ENCODE results near the gene HS3ST2.
"Not testable (repeated sequence)": the region's sequence is repeated elsewhere in the genome, so short reads cannot be mapped to it uniquely, and the experiment has no call there.

Gene HS3ST2

DNA sequence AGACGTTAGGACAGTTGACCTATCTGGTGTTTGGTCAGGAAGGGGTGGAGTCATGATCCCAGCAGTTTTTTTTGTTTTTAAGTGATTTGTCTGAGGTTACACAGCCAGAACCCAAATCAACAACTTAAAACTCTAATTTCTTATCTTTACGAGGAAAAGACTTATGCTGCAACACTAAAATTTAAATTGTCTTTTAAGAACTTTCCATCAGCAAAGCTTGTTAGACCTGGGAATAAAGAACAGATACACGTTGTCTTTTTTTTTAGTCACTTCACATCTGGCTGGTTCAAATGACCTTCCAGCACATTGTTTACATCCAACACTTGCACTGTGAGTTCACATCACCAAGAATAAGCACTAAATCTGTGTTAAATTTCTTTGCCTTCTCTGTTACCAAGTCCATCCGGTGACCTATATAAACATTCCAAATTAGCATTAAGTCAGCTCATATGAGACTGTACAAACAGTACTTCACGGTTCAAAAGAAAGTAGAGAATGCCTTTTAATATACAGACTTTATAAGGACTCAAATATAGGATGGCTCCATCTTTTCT lies 115.0 kb downstream of the HS3ST2 start:
- Histone ChIP-seq H3K4me3 (ENCODE audit: low read depth, low read length) (no peak overlapping the region), H3K4me1 (ENCODE audit: control insufficient read depth, insufficient read depth, low read length, unreplicated experiment) (no peaks in the 10 kb centered on the region), H3K79me2 (ENCODE audit: control insufficient read depth, insufficient read depth, low read length, unreplicated experiment) (no peaks in the 10 kb centered on the region), H2AFZ (ENCODE audit: low read length, unreplicated experiment) (no peak overlapping the region), H3K27me3 (ENCODE audit: insufficient read depth, low read length) (peaks cover 62% of the 10 kb centered on the region), H3K36me3 (ENCODE audit: insufficient read depth, low read length) (no peaks in the 10 kb centered on the region), H3K27ac (ENCODE audit: low read depth, low read length) (no peak overlapping the region)

GRCh38 chr16:22929461-22929860 lies 115.5 kb downstream of the HS3ST2 start:
- H3K4me3 ChIP-seq (ENCODE audit: low read depth, low read length), result no peak overlapping the region
- H3K27me3 ChIP-seq (ENCODE audit: insufficient read depth, low read length), result peaks cover 66% of the 10 kb centered on the region
- no peaks in the 10 kb centered on the region for H3K36me3 ChIP-seq (ENCODE audit: insufficient read depth, low read length)
- H2AFZ ChIP-seq (ENCODE audit: low read length, unreplicated experiment), result no peak overlapping the region
- H3K4me1 ChIP-seq (ENCODE audit: control insufficient read depth, insufficient read depth, low read length, unreplicated experiment), result no peaks in the 10 kb centered on the region
- H3K27ac ChIP-seq (ENCODE audit: low read depth, low read length), result no peak overlapping the region
- no peaks in the 10 kb centered on the region for H3K79me2 ChIP-seq (ENCODE audit: control insufficient read depth, insufficient read depth, low read length, unreplicated experiment)

- no peak overlapping the region for H3K4me3 ChIP-seq (ENCODE audit: low read depth, low read length)
- H3K36me3 ChIP-seq (ENCODE audit: insufficient read depth, low read length), result no peaks in the 10 kb centered on the region
- H2AFZ ChIP-seq (ENCODE audit: low read length, unreplicated experiment), result no peak overlapping the region
- no peaks in the 10 kb centered on the region for H3K4me1 ChIP-seq (ENCODE audit: control insufficient read depth, insufficient read depth, low read length, unreplicated experiment)
- no peak overlapping the region for H3K27ac ChIP-seq (ENCODE audit: low read depth, low read length)
- no peaks in the 10 kb centered on the region for H3K79me2 ChIP-seq (ENCODE audit: control insufficient read depth, insufficient read depth, low read length, unreplicated experiment)
- peaks cover 64% of the 10 kb centered on the region for H3K27me3 ChIP-seq (ENCODE audit: insufficient read depth, low read length)
These were observed 118.2 kb downstream of the HS3ST2 start for GRCh38 chr16:22932032-22932771.

DNA sequence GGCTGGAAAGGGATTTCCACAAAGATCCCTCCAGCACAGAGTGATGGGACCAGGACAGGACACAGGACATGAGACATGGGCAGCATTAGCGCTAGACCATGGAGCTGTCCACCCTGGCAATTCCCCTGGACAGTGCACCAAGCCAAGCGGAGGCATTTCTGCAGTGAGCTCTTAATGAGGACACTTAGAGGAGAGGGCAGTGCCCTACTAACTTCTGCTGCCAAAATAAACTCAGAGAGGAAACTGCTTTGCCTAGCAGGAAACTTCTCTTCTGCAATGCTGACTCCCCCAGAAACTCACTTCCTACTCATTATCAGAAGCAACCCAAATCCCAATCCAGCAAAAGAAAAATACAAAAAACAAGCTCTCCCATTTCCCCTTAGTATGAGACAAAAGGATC lies 119.2 kb downstream of the HS3ST2 start:
- Histone ChIP-seq H2AFZ (ENCODE audit: low read length, unreplicated experiment) (no peak overlapping the region), H3K27ac (ENCODE audit: low read depth, low read length) (no peak overlapping the region), H3K4me1 (ENCODE audit: control insufficient read depth, insufficient read depth, low read length, unreplicated experiment) (no peaks in the 10 kb centered on the region), H3K4me3 (ENCODE audit: low read depth, low read length) (no peak overlapping the region), H3K27me3 (ENCODE audit: insufficient read depth, low read length) (peaks cover 55% of the 10 kb centered on the region), H3K79me2 (ENCODE audit: control insufficient read depth, insufficient read depth, low read length, unreplicated experiment) (no peaks in the 10 kb centered on the region), H3K36me3 (ENCODE audit: insufficient read depth, low read length) (no peaks in the 10 kb centered on the region)

DNA sequence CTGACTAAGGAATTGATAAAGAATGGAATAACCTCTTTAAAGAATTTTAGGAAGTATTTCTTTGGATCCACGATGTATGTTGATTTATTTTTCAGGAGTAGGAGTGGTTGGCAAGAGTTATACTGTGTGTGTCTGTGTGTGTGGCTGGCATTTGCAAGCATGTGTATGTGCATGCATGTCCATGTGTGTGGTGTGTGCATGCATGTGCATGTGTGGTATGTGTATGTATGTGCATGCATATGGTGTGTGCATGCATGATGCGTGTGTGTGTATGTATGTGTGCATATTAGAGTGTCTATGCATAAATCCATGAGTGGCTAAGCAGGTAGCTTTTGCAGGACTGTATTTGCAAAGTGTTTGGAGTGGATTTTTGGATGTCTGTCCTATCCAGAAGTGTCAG lies 120.8 kb downstream of the HS3ST2 start:
- no peaks in the 10 kb centered on the region for H3K4me1 ChIP-seq (ENCODE audit: control insufficient read depth, insufficient read depth, low read length, unreplicated experiment)
- H3K36me3 ChIP-seq (ENCODE audit: insufficient read depth, low read length), result no peaks in the 10 kb centered on the region
- H3K27ac ChIP-seq (ENCODE audit: low read depth, low read length), result no peak overlapping the region
- H3K4me3 ChIP-seq (ENCODE audit: low read depth, low read length), result no peak overlapping the region
- H3K27me3 ChIP-seq (ENCODE audit: insufficient read depth, low read length), result peaks cover 41% of the 10 kb centered on the region
- H3K79me2 ChIP-seq (ENCODE audit: control insufficient read depth, insufficient read depth, low read length, unreplicated experiment), result no peaks in the 10 kb centered on the region
- H2AFZ ChIP-seq (ENCODE audit: low read length, unreplicated experiment), result no peak overlapping the region

DNA sequence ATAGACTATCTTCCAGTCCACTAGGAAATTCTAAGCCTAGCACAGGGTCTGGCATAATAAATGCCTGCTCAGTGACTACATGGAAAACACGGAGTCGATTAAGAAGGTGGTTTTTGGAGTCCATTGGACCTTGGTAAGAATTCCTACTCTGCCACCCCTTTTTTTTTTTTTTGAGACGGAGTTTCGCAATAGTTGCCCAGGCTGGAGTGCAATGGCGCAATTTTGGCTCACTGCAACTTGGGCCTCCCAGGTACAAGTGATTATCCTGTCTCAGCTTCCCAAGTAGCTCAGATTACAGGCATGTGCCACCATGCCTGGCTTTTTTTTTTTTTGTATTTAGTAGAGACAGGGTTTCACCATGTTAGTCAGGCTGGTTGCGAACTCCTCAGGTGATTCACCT lies 123.2 kb downstream of the HS3ST2 start:
- no peak overlapping the region for H2AFZ ChIP-seq (ENCODE audit: low read length, unreplicated experiment)
- H3K4me1 ChIP-seq (ENCODE audit: control insufficient read depth, insufficient read depth, low read length, unreplicated experiment), result no peaks in the 10 kb centered on the region
- H3K4me3 ChIP-seq (ENCODE audit: low read depth, low read length), result no peak overlapping the region
- H3K79me2 ChIP-seq (ENCODE audit: control insufficient read depth, insufficient read depth, low read length, unreplicated experiment), result no peaks in the 10 kb centered on the region
- H3K27me3 ChIP-seq (ENCODE audit: insufficient read depth, low read length), result peaks cover 30% of the 10 kb centered on the region
- no peak overlapping the region for H3K27ac ChIP-seq (ENCODE audit: low read depth, low read length)
- H3K36me3 ChIP-seq (ENCODE audit: insufficient read depth, low read length), result no peaks in the 10 kb centered on the region

DNA sequence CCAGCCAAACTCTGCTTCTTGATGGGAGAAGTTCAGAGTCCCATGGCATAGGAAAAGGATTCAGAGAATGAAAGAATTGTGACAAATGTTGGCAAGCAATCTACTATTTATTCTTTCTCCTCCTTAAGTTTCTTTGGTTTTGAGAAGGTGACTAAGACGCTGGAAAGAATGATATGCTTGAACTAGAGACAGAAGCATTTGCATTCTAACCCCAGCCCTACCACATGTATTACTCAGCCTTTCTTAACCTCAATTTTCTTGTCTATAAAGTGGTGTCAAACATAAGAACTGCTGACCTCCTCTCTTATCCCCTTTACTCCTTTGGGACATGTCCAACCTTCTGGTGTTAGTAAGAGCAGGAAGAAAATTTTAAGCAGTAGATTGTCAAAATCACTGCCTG lies 124.7 kb downstream of the HS3ST2 start:
- Histone ChIP-seq H3K4me1 (ENCODE audit: control insufficient read depth, insufficient read depth, low read length, unreplicated experiment) (no peaks in the 10 kb centered on the region), H3K27me3 (ENCODE audit: insufficient read depth, low read length) (peaks cover 22% of the 10 kb centered on the region), H2AFZ (ENCODE audit: low read length, unreplicated experiment) (no peak overlapping the region), H3K27ac (ENCODE audit: low read depth, low read length) (no peak overlapping the region), H3K36me3 (ENCODE audit: insufficient read depth, low read length) (no peaks in the 10 kb centered on the region), H3K79me2 (ENCODE audit: control insufficient read depth, insufficient read depth, low read length, unreplicated experiment) (no peaks in the 10 kb centered on the region), H3K4me3 (ENCODE audit: low read depth, low read length) (no peak overlapping the region)

- H2AFZ ChIP-seq (ENCODE audit: low read length, unreplicated experiment); H3K4me1 ChIP-seq (ENCODE audit: control insufficient read depth, insufficient read depth, low read length, unreplicated experiment); H3K4me3 ChIP-seq (ENCODE audit: low read depth, low read length): not testable (repeated sequence)
These were observed 125.9 kb downstream of the HS3ST2 start for GRCh38 chr16:22939744-22940363.

DNA sequence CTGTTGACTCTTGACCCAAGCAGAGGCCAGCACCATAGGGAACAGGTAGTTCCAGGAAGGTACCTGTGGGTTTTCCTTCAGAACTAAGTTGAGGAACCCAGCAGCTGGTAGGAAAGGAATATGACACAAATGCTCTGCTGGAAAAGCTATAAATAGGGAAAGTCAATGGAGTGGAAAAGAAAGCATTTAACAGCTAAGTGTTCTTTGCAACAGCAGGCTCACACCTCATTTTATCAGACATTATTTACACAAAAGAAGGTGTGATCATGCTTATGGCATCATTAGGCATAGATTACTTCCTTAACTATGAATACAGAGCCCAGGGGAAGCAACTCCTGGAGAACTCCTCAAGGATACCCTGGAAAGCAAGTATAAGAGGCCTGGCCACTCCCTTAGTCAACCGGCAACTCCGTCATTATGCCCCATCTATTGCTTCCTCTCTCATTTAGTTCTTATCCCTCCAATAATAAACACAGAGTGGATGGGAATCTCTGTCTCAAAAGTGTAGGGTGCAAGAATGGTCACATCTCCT lies 128.1 kb downstream of the HS3ST2 start:
- Histone ChIP-seq H3K79me2 (ENCODE audit: control insufficient read depth, insufficient read depth, low read length, unreplicated experiment) (no peaks in the 10 kb centered on the region), H3K27me3 (ENCODE audit: insufficient read depth, low read length) (peaks cover 20% of the 10 kb centered on the region), H3K27ac (ENCODE audit: low read depth, low read length) (no peak overlapping the region), H2AFZ (ENCODE audit: low read length, unreplicated experiment) (no peak overlapping the region), H3K4me3 (ENCODE audit: low read depth, low read length) (no peak overlapping the region), H3K4me1 (ENCODE audit: control insufficient read depth, insufficient read depth, low read length, unreplicated experiment) (no peaks in the 10 kb centered on the region), H3K36me3 (ENCODE audit: insufficient read depth, low read length) (no peaks in the 10 kb centered on the region)

More at GRCh38 chr16:22939744-22940363, 125.9 kb downstream of the HS3ST2 start:
- H3K27ac ChIP-seq (ENCODE audit: low read depth, low read length); H3K79me2 ChIP-seq (ENCODE audit: control insufficient read depth, insufficient read depth, low read length, unreplicated experiment); H3K36me3 ChIP-seq (ENCODE audit: insufficient read depth, low read length): not testable (repeated sequence)
- H3K27me3 ChIP-seq (ENCODE audit: insufficient read depth, low read length), result peaks cover 14% of the 10 kb centered on the region

- Histone ChIP-seq H3K27ac (ENCODE audit: low read depth, low read length) (no peak overlapping the region), H2AFZ (ENCODE audit: low read length, unreplicated experiment) (no peak overlapping the region), H3K4me3 (ENCODE audit: low read depth, low read length) (no peak overlapping the region), H3K4me1 (ENCODE audit: control insufficient read depth, insufficient read depth, low read length, unreplicated experiment) (no peaks in the 10 kb centered on the region), H3K36me3 (ENCODE audit: insufficient read depth, low read length) (no peaks in the 10 kb centered on the region), H3K27me3 (ENCODE audit: insufficient read depth, low read length) (peaks cover 28% of the 10 kb centered on the region), H3K79me2 (ENCODE audit: control insufficient read depth, insufficient read depth, low read length, unreplicated experiment) (no peaks in the 10 kb centered on the region)
These were observed 128.8 kb downstream of the HS3ST2 start for GRCh38 chr16:22942811-22943210.

DNA sequence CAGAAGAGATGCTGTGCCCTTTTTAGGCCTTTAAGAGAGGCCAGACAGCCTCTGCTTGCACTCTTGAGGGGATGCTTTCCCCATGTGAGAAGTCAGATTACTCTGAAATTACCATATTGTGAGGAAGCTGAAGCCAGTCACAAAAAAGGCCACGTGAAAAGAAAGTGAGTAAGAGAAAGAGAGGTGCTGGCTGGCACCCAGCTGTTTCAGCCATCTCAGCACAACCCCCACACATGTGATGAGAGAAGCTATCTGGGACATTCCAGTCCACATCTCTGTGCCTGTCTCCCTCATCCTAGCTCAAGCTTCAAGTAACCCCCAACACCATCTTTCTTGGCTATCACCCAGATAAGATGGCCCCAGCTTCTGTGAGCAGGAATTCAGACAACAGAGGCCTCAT lies 131.4 kb downstream of the HS3ST2 start:
- no peaks in the 10 kb centered on the region for H3K4me1 ChIP-seq (ENCODE audit: control insufficient read depth, insufficient read depth, low read length, unreplicated experiment)
- no peak overlapping the region for H2AFZ ChIP-seq (ENCODE audit: low read length, unreplicated experiment)
- H3K4me3 ChIP-seq (ENCODE audit: low read depth, low read length), result no peak overlapping the region
- peaks cover 44% of the 10 kb centered on the region for H3K27me3 ChIP-seq (ENCODE audit: insufficient read depth, low read length)
- no peaks in the 10 kb centered on the region for H3K36me3 ChIP-seq (ENCODE audit: insufficient read depth, low read length)
- H3K79me2 ChIP-seq (ENCODE audit: control insufficient read depth, insufficient read depth, low read length, unreplicated experiment), result no peaks in the 10 kb centered on the region
- H3K27ac ChIP-seq (ENCODE audit: low read depth, low read length), result no peak overlapping the region
